ENCODE data around the gene DNAJC5.
"Not testable (repeated sequence)": the region's sequence is repeated elsewhere in the genome, so short reads cannot be mapped to it uniquely, and the experiment has no call there.

GRCh38 chr20:63929473-63929883 lies 34.6 kb downstream of the DNAJC5 start:
- TF ChIP-seq CTCF (IDR thresholded peaks at IDR 0.05; ENCODE audit: extremely low read depth in 1 of 2, insufficient read depth in 1 of 2, low read depth in 1 of 2, low read length in 2 of 2); EZH2 (IDR thresholded peaks at IDR 0.05; ENCODE audit: borderline replicate concordance, low read depth, low read length, severe bottlenecking); MYC (IDR thresholded peaks at IDR 0.05; ENCODE audit: low read depth, low read length); POLR2A (IDR thresholded peaks at IDR 0.05; ENCODE audit: low read depth, low read length); POLR2AphosphoS5 (IDR thresholded peaks at IDR 0.05; ENCODE audit: insufficient read depth, low read depth, low read length); JUN (IDR thresholded peaks at IDR 0.05; ENCODE audit: borderline replicate concordance, insufficient read depth, insufficient read length, low read depth); FOS (IDR thresholded peaks at IDR 0.05; ENCODE audit: borderline replicate concordance, insufficient read depth, low read length): not testable (repeated sequence)
- TF ChIP-seq, protein P1, sequence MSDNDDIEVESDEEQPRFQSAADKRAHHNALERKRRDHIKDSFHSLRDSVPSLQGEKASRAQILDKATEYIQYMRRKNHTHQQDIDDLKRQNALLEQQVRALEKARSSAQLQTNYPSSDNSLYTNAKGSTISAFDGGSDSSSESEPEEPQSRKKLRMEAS (IDR thresholded peaks at IDR 0.05; ENCODE audit: insufficient read depth, insufficient read length): not testable (repeated sequence)
